ENCODE results near the gene KCNH8. TPM values are rescaled to one million over a fixed set of nuclear protein-coding genes. Genes with fewer than 3 reads are reported as not detected.
A peak's percentile ranks its signal among the peaks of the same experiment; 100 is the strongest.

KCNH8 gene
- total RNA-seq, 3 donors from 2014 or later (not counting 1 experiment from before 2014, with no cell fraction given) = 0.10 TPM; not detected in 2

DNA sequence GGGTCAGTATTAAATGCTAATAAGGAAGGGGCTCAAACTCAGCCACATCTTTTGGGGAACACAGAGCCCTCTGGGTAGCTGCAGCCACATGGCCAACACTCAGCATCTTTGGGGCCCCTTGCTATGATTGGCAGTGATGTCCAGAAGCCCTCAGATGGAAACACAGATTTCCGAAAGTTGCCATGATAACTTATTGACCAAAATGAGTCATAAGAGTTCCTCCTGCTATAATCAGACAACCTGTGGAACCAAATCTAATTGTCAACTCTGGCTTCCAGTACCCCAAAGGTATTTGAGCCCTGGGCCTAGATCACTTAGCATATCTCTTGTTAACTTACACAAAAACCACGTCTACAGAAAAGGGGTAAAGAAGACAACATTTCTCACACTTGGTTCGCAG lies 392.2 kb downstream of the KCNH8 start:
- Histone ChIP-seq H3K27ac (ENCODE audit: low read length) (peak overlapping the region; percentile 8), H3K36me3 (ENCODE audit: control insufficient read depth, insufficient read depth, low read length) (no peaks in the 10 kb centered on the region), H3K4me3 (ENCODE audit: low read length) (no peak overlapping the region), H3K9me3 (ENCODE audit: control insufficient read depth, insufficient read depth, low read length) (no peaks in the 10 kb centered on the region), H3K27me3 (ENCODE audit: control insufficient read depth, insufficient read depth, low read length) (no peaks in the 10 kb centered on the region), H3K4me1 (ENCODE audit: control insufficient read depth, insufficient read depth, low read length) (peaks cover 5% of the 10 kb centered on the region)
- no peak for ATAC-seq
- Mint-ChIP-seq H3K9me3 (peaks cover 0 to 2% of the 10 kb centered on the region in 2 donors), H3K36me3 (no peaks in the 10 kb centered on the region), H3K4me1 (peaks cover 12 to 28% of the 10 kb centered on the region in 2 donors), H3K27me3 (ENCODE audit: low read depth in 2 of 2) (no peaks in the 10 kb centered on the region), H3K4me3 (no peak overlapping the region), H3K27ac (no peak overlapping the region)
- TF ChIP-seq, protein P1, sequence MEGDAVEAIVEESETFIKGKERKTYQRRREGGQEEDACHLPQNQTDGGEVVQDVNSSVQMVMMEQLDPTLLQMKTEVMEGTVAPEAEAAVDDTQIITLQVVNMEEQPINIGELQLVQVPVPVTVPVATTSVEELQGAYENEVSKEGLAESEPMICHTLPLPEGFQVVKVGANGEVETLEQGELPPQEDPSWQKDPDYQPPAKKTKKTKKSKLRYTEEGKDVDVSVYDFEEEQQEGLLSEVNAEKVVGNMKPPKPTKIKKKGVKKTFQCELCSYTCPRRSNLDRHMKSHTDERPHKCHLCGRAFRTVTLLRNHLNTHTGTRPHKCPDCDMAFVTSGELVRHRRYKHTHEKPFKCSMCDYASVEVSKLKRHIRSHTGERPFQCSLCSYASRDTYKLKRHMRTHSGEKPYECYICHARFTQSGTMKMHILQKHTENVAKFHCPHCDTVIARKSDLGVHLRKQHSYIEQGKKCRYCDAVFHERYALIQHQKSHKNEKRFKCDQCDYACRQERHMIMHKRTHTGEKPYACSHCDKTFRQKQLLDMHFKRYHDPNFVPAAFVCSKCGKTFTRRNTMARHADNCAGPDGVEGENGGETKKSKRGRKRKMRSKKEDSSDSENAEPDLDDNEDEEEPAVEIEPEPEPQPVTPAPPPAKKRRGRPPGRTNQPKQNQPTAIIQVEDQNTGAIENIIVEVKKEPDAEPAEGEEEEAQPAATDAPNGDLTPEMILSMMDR (IDR thresholded peaks at IDR 0.05) = no peak
- no peak for DNase-seq
- 60% methylated on average over 3 of the region's 3 CpGs for WGBS (ENCODE audit: insufficient coverage)
- intact Hi-C loops (cut with micrococcal nuclease) = no loop called here

DNA sequence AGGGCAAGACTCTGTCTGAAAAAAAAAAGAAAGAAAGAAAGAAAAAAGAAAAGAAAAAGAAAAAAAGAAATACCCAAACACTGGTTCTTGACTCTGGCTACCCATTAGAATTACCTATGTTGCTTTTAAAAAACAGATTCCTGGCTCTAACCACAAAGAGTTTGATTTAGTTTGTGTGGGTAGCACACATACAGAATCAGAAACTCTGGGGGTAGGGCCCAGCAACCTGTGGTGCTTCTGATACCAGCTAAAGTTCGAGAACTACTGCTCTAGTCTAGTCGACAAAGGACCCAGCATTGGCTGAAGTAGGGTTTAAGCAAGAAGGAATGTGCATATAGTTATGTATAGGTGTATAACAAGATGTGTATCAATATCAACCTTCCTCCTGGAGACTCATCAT lies 393.0 kb downstream of the KCNH8 start:
- peaks cover 0 to 2% of the 10 kb centered on the region in 2 donors for H3K9me3 Mint-ChIP-seq
- DNase-seq (no peak), ATAC-seq (no peak)
- WGBS (ENCODE audit: insufficient coverage) = 17% methylated on average over 1 of the region's 2 CpGs
- no peaks in the 10 kb centered on the region for H3K36me3 ChIP-seq (ENCODE audit: control insufficient read depth, insufficient read depth, low read length)
- no peak overlapping the region for H3K27ac ChIP-seq (ENCODE audit: low read length)
- peaks cover 12 to 28% of the 10 kb centered on the region in 2 donors for H3K4me1 Mint-ChIP-seq
- H3K36me3 Mint-ChIP-seq = no peaks in the 10 kb centered on the region
- TF ChIP-seq, protein P1 (IDR thresholded peaks at IDR 0.05) = no peak
- H3K27me3 ChIP-seq (ENCODE audit: control insufficient read depth, insufficient read depth, low read length) = no peaks in the 10 kb centered on the region
- H3K9me3 ChIP-seq (ENCODE audit: control insufficient read depth, insufficient read depth, low read length) = no peaks in the 10 kb centered on the region
- intact Hi-C loops (cut with micrococcal nuclease) = no loop called here
- no peak overlapping the region for H3K27ac Mint-ChIP-seq
- H3K4me1 ChIP-seq (ENCODE audit: control insufficient read depth, insufficient read depth, low read length) = peaks cover 5% of the 10 kb centered on the region
- no peak overlapping the region for H3K4me3 Mint-ChIP-seq
- H3K27me3 Mint-ChIP-seq (ENCODE audit: low read depth in 2 of 2) = no peaks in the 10 kb centered on the region
- no peak overlapping the region for H3K4me3 ChIP-seq (ENCODE audit: low read length)

DNA sequence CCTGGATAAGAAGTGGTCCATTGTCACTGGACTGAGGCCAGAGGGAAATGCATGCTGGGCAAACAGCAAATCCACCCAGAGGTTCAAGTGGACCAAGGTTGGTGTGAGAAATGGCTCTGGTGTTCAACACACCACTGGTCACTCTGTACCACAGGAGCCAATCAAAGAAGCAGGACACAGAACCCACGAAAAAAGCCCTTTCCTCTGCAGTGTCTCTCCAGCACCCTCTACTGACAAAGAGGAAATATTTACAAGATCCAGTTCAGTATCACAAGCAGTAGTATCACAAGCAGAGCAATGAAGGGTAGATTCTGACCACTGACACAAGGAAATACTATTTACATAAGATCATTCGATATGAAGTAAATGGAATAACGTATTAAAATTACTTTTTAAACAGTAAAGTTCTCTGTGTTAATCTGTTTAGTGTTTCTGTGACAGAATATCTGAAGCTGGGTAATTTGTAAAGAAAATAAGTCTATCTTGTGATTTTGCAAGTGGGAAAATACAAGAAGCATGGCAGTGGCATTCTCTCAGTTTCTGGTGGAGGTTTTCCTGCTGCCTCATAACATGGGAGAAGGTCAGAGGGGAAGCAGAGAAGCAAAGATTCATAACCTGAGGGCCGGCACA lies 395.0 kb downstream of the KCNH8 start:
- H3K4me1 Mint-ChIP-seq = peaks cover 12 to 28% of the 10 kb centered on the region in 2 donors
- no peak overlapping the region for H3K4me3 Mint-ChIP-seq
- WGBS (ENCODE audit: insufficient coverage) = 45% methylated on average over 2 of the region's 4 CpGs

More for the DNA sequence above, 395.0 kb downstream of the KCNH8 start:
- DNase-seq (peak in 1 of 2 donors; percentile 1), ATAC-seq (no peak)
- Histone ChIP-seq H3K27ac (ENCODE audit: low read length) (no peak overlapping the region), H3K9me3 (ENCODE audit: control insufficient read depth, insufficient read depth, low read length) (peaks cover 1% of the 10 kb centered on the region), H3K27me3 (ENCODE audit: control insufficient read depth, insufficient read depth, low read length) (no peaks in the 10 kb centered on the region), H3K4me1 (ENCODE audit: control insufficient read depth, insufficient read depth, low read length) (peaks cover 5% of the 10 kb centered on the region), H3K4me3 (ENCODE audit: low read length) (no peak overlapping the region), H3K36me3 (ENCODE audit: control insufficient read depth, insufficient read depth, low read length) (no peaks in the 10 kb centered on the region)
- TF ChIP-seq, protein P1 (IDR thresholded peaks at IDR 0.05) = no peak
- Mint-ChIP-seq H3K36me3 (no peaks in the 10 kb centered on the region), H3K27ac (no peak overlapping the region), H3K9me3 (peaks cover 0 to 2% of the 10 kb centered on the region in 2 donors), H3K27me3 (ENCODE audit: low read depth in 2 of 2) (no peaks in the 10 kb centered on the region)
- intact Hi-C loops (cut with micrococcal nuclease) = no loop called here

Measured in natural killer cell (primary cell).